Suprapubic skin (tissue), 4 donors: ENCODE results near the gene CSRNP3. TPM values are rescaled to one million over a fixed set of nuclear protein-coding genes. Genes with fewer than 3 reads are reported as not detected.

Experiments
- DNase-seq, 2 donors: peaks; one replicate each; pipeline ENCODE4 v3.0.0-alpha.2; 2019; ENCODE audit warnings: low spot score in 2 of 2
- H3K27ac ChIP-seq: fragments of 200-600 bp; sonication (generic); one replicate; pipeline ENCODE4 v1.5.1; 2019
- H3K27me3 ChIP-seq: fragments of 200-600 bp; sonication (generic); one replicate; pipeline ENCODE4 v1.5.1; 2019
- H3K36me3 ChIP-seq: fragments of 200-600 bp; sonication (generic); one replicate; pipeline ENCODE4 v1.5.1; 2019
- H3K4me1 ChIP-seq: fragments of 200-600 bp; sonication (generic); one replicate; pipeline ENCODE4 v1.5.1; 2019
- H3K4me3 ChIP-seq: fragments of 200-600 bp; sonication (generic); one replicate; pipeline ENCODE4 v1.5.1; 2019; ENCODE audit warnings: mild to moderate bottlenecking
- H3K9me3 ChIP-seq: fragments of 200-600 bp; sonication (generic); one replicate; pipeline ENCODE4 v1.5.1; 2019
- CTCF ChIP-seq, 2 donors: fragments of 200-600 bp in 1 of 2; fragments of 450-650 bp in 1 of 2; sonication (generic) in 1 of 2; IDR thresholded peaks; one replicate each; pipeline ENCODE4 v1.5.1; 2016 to 2019; ENCODE audit warnings: antibody characterized with exemption in 2 of 2, mild to moderate bottlenecking in 1 of 2, moderate library complexity in 1 of 2
- EP300 ChIP-seq: sonication (generic); formaldehyde crosslinking; IDR thresholded peaks from one replicate; pipeline ENCODE4 v1.6.1; 2017; ENCODE audit warnings: antibody characterized with exemption
- POLR2A ChIP-seq, 2 donors: fragments of 450-650 bp; IDR thresholded peaks; one replicate each; pipeline ENCODE4 v1.6.1; 2017; ENCODE audit warnings: antibody characterized with exemption in 2 of 2, mild to moderate bottlenecking in 2 of 2, moderate library complexity in 2 of 2
- POLR2AphosphoS5 ChIP-seq, 3 donors: sonication (generic); formaldehyde crosslinking; IDR thresholded peaks; one replicate each; pipeline ENCODE4 v1.6.1; 2017; ENCODE audit warnings: antibody characterized with exemption in 3 of 3
- WGBS: methylation state at CpG from one replicate; pipeline ENCODE4 v1.1.5; 2018; 5-methylcytosine and 5-hydroxymethylcytosine counted together
- total RNA-seq, 4 donors: library from RNA; depleted of rRNA; stranded (reverse); fragments of >200 nt; gene quantifications; one replicate each; pipeline ENCODE4 v1.1.0, GENCODE V29; 2016

Gene CSRNP3
- total RNA-seq, 4 donors from 2014 or later, result 1.3 to 7.2 (median 4.3) TPM

GRCh38 chr2:165518611-165519010, 49.1 kb downstream of the CSRNP3 start:
- H3K4me1 ChIP-seq, result no peaks in the 10 kb centered on the region
- H3K4me3 ChIP-seq, result no peak overlapping the region
- no peak overlapping the region for H3K27ac ChIP-seq
- no peaks in the 10 kb centered on the region for H3K9me3 ChIP-seq
- no peaks in the 10 kb centered on the region for H3K36me3 ChIP-seq
- no peaks in the 10 kb centered on the region for H3K27me3 ChIP-seq
- no peak for DNase-seq
- TF ChIP-seq POLR2A (IDR thresholded peaks at IDR 0.05) (no peak), CTCF (IDR thresholded peaks at IDR 0.05) (no peak), EP300 (no peak), POLR2AphosphoS5 (IDR thresholded peaks at IDR 0.05) (no peak)

DNA sequence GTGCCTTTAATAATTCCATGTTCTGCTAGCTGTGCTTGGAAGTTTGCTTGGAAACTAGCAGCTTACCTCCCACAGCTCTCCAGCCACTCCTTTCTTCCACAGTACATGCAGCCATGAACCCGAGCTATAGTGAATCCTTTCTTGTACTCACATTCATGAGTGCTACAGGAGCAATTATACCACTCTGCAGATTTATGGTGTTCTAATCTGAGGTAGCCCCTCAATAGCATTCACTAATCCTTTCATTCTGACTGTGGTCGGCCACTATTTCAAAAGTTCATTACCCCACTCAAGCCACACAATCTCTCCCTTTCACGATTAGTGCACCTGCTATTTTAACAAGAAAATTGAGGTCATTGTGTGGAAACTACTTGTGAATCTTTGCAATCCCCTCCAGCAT, 53.2 kb downstream of the CSRNP3 start:
- no peaks in the 10 kb centered on the region for H3K4me1 ChIP-seq
- H3K27me3 ChIP-seq, result no peaks in the 10 kb centered on the region
- no peak overlapping the region for H3K27ac ChIP-seq
- no peak overlapping the region for H3K4me3 ChIP-seq
- DNase-seq, result no peak
- H3K9me3 ChIP-seq, result no peaks in the 10 kb centered on the region
- H3K36me3 ChIP-seq, result no peaks in the 10 kb centered on the region
- WGBS, result 80% methylated on average over 3 of the region's 3 CpGs
- TF ChIP-seq CTCF (IDR thresholded peaks at IDR 0.05), result no peak
- TF ChIP-seq POLR2AphosphoS5 (IDR thresholded peaks at IDR 0.05), result no peak
- no peak for TF ChIP-seq POLR2A (IDR thresholded peaks at IDR 0.05)
- no peak for TF ChIP-seq EP300

GRCh38 chr2:165524720-165525119, 55.2 kb downstream of the CSRNP3 start:
- Histone ChIP-seq H3K27me3 (no peaks in the 10 kb centered on the region), H3K27ac (no peak overlapping the region), H3K9me3 (no peaks in the 10 kb centered on the region), H3K4me1 (no peaks in the 10 kb centered on the region), H3K36me3 (no peaks in the 10 kb centered on the region), H3K4me3 (no peak overlapping the region)
- TF ChIP-seq POLR2A (IDR thresholded peaks at IDR 0.05) (no peak), CTCF (IDR thresholded peaks at IDR 0.05) (no peak), EP300 (no peak), POLR2AphosphoS5 (IDR thresholded peaks at IDR 0.05) (no peak)
- WGBS, result 72% methylated on average over 1 of the region's 1 CpG
- DNase-seq, result no peak

DNA sequence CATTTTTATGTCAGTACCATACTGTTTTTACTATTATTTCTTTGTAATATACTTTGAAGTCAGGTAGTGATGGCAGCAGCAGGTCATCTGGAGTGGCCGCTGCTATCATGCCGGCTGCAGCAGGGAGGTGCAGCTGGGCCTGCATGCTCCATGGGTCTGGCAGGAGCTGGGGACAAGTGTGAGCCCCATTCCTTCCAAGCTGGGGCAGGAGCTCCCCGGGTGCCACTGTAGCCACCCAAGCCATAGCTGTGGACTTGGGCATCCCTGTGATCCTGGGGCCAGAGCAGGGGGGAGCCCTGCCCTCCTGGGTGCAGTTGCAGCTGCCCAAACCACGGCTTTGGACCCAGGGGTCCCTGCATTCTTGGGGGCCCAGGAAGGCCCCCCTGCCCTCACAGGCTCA, 59.2 kb downstream of the CSRNP3 start:
- no peaks in the 10 kb centered on the region for H3K9me3 ChIP-seq
- TF ChIP-seq CTCF (IDR thresholded peaks at IDR 0.05) (no peak), POLR2AphosphoS5 (IDR thresholded peaks at IDR 0.05) (no peak), POLR2A (IDR thresholded peaks at IDR 0.05) (no peak), EP300 (no peak)
- H3K27ac ChIP-seq, result no peak overlapping the region
- no peaks in the 10 kb centered on the region for H3K36me3 ChIP-seq
- DNase-seq, result no peak
- WGBS, result 100% methylated on average over 3 of the region's 4 CpGs
- H3K27me3 ChIP-seq, result no peaks in the 10 kb centered on the region
- no peaks in the 10 kb centered on the region for H3K4me1 ChIP-seq
- no peak overlapping the region for H3K4me3 ChIP-seq

DNA sequence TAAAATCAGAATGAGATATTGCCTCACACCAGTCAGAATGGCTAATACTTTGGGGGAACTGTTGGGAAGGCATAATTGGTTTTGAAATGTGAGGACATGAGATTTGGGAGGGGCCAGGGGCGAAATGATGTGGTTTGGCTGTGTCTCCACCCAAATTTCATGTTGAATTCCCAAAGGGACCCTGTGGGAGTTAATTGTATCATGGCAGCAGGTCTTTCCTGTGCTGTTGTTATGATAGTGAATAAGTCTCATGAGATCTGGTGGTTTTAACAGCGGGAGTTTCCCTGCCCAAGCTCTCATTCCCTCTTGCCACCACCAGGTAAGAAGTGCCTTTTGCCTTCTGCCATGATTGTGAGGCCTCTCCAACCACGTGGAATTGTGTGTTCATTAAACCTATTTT, 59.6 kb downstream of the CSRNP3 start:
- DNase-seq, result no peak
- H3K9me3 ChIP-seq, result no peaks in the 10 kb centered on the region
- no peaks in the 10 kb centered on the region for H3K4me1 ChIP-seq
- TF ChIP-seq CTCF (IDR thresholded peaks at IDR 0.05) (no peak), POLR2AphosphoS5 (IDR thresholded peaks at IDR 0.05) (no peak), EP300 (no peak)
- WGBS, result 88% methylated on average over 3 of the region's 3 CpGs
- no peaks in the 10 kb centered on the region for H3K27me3 ChIP-seq
- H3K27ac ChIP-seq, result no peak overlapping the region
- no peak overlapping the region for H3K4me3 ChIP-seq
- H3K36me3 ChIP-seq, result no peaks in the 10 kb centered on the region
